ENCODE data around the gene FREM1. TPM values are rescaled to one million over a fixed set of nuclear protein-coding genes. Genes with fewer than 3 reads are reported as not detected.

The FREM1 gene
- total and polyA plus RNA-seq, 2 of the 4 experiments (the other 2 are of a cell fraction), result under 0.01 TPM; not detected in 1

GRCh38 chr9:14907696-14908095 is 2.5 kb downstream of the FREM1 start:
- no CpG with 5 or more reads among the region's 1 CpG for WGBS, 2 experiments (ENCODE audit: extremely low coverage in 2 of 2, insufficient read length in 1 of 2)
- Histone ChIP-seq H3K4me1 (ENCODE audit: control insufficient read depth, insufficient read depth, low read length) (no peaks in the 10 kb centered on the region), H2BK5ac (ENCODE audit: low read depth, low read length, poor library complexity, severe bottlenecking) (no peak overlapping the region), H3K4me3 (ENCODE audit: insufficient read depth, low read depth, low read length) (no peak overlapping the region), H3K27me3 (ENCODE audit: control insufficient read depth, insufficient read depth, low read length) (peaks cover 6% of the 10 kb centered on the region; the same call in 1 of the 2 replicates), H2AK5ac (ENCODE audit: low read depth, low read length) (no peak overlapping the region), H3K56ac (ENCODE audit: extremely low read depth, insufficient read depth, low read length) (no peak overlapping the region), H3K23ac (ENCODE audit: low read depth, low read length) (no peak overlapping the region), H3K79me1 (ENCODE audit: low read depth in 1 of 2, low read length in 2 of 2) (no peaks in the 10 kb centered on the region), H2BK15ac (ENCODE audit: low read depth, low read length) (no peak overlapping the region), H3K9me3 (ENCODE audit: control insufficient read depth, insufficient read depth, low read length) (no peaks in the 10 kb centered on the region), H4K20me1 (ENCODE audit: insufficient read depth, low read length) (no peaks in the 10 kb centered on the region), H4K91ac (ENCODE audit: insufficient read depth, low read depth, low read length) (no peak overlapping the region), H3K18ac (ENCODE audit: low read depth, low read length) (no peak overlapping the region), H3K14ac (replicated peaks; ENCODE audit: low read depth, low read length) (no peak overlapping the region), H3K36me3 (ENCODE audit: control insufficient read depth, insufficient read depth, low read length) (no peaks in the 10 kb centered on the region), H2BK20ac (ENCODE audit: low read depth, low read length) (no peak overlapping the region), H3K27ac (ENCODE audit: insufficient read depth, low read length) (no peak overlapping the region), H4K5ac (ENCODE audit: low read depth, low read length) (no peak overlapping the region), H3K4ac (ENCODE audit: low read depth, low read length) (no peak overlapping the region), H2AFZ (replicated peaks; ENCODE audit: low read length, poor library complexity) (no peak overlapping the region), H4K8ac (ENCODE audit: low read depth in 2 of 2, low read length in 2 of 2) (no peak overlapping the region), H2BK120ac (ENCODE audit: low read depth, low read length) (no peak overlapping the region), H3K9ac (ENCODE audit: low read depth, low read length) (no peak overlapping the region), H3K9me1 (ENCODE audit: insufficient read depth, low read length) (no peaks in the 10 kb centered on the region), H3K4me2 (ENCODE audit: low read depth, low read length) (no peak overlapping the region), H2AK9ac (replicated peaks; ENCODE audit: low read depth, low read length, poor library complexity) (no peak overlapping the region)
- in situ Hi-C loops (cut with MboI; ENCODE audit: low sequenced_read_pairs) (no loop called here), dilution Hi-C loops (cut with HindIII; ENCODE audit: low sequenced_read_pairs, unreplicated experiment) (no loop called here), intact Hi-C loops (cut with micrococcal nuclease) (no loop called here)
- DNase-seq (no peak), ATAC-seq (ENCODE audit: low read depth) (no peak)
- ChIA-PET CTCF (no interaction called here), POLR2A (ENCODE audit: unreplicated experiment) (no interaction called here)
- BruUV-seq (replicated peaks), result no TSS peak
- TF ChIP-seq MAZ (IDR thresholded peaks at IDR 0.05; ENCODE audit: borderline replicate concordance, low read depth, low read length) (no peak), SMC3 (IDR thresholded peaks at IDR 0.05; ENCODE audit: low read depth, low read length) (no peak), MAFK (IDR thresholded peaks at IDR 0.05; ENCODE audit: low read depth, low read length) (no peak), RFX5 (IDR thresholded peaks at IDR 0.05; ENCODE audit: low read depth, low read length) (no peak), FOS (IDR thresholded peaks at IDR 0.05; ENCODE audit: low read depth, low read length) (no peak), CEBPB (IDR thresholded peaks at IDR 0.05; ENCODE audit: low read depth, low read length) (no peak), BHLHE40 (IDR thresholded peaks at IDR 0.05; ENCODE audit: low read depth, low read length) (no peak), RCOR1 (IDR thresholded peaks at IDR 0.05; ENCODE audit: insufficient replicate concordance, low read length) (no peak), POLR2A (IDR thresholded peaks at IDR 0.05; ENCODE audit: low read depth, low read length) (no peak), MXI1 (IDR thresholded peaks at IDR 0.05; ENCODE audit: borderline replicate concordance, low read depth, low read length) (no peak), RAD21 (IDR thresholded peaks at IDR 0.05; ENCODE audit: low read length) (no peak)
- TF ChIP-seq, protein P1, sequence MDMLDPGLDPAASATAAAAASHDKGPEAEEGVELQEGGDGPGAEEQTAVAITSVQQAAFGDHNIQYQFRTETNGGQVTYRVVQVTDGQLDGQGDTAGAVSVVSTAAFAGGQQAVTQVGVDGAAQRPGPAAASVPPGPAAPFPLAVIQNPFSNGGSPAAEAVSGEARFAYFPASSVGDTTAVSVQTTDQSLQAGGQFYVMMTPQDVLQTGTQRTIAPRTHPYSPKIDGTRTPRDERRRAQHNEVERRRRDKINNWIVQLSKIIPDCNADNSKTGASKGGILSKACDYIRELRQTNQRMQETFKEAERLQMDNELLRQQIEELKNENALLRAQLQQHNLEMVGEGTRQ (IDR thresholded peaks at IDR 0.05; ENCODE audit: low read depth, low read length), result no peak
- TF ChIP-seq, protein P2, sequence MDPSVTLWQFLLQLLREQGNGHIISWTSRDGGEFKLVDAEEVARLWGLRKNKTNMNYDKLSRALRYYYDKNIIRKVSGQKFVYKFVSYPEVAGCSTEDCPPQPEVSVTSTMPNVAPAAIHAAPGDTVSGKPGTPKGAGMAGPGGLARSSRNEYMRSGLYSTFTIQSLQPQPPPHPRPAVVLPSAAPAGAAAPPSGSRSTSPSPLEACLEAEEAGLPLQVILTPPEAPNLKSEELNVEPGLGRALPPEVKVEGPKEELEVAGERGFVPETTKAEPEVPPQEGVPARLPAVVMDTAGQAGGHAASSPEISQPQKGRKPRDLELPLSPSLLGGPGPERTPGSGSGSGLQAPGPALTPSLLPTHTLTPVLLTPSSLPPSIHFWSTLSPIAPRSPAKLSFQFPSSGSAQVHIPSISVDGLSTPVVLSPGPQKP (IDR thresholded peaks at IDR 0.05; ENCODE audit: borderline replicate concordance, low read depth, low read length), result no peak

All from IMR-90 (cell line).